GM12872 (cell line): ENCODE results near the gene GBF1.

Experiments
- TF ChIP-seq, protein P1 (sequence below): IDR thresholded peaks from 3 replicates; pipeline ENCODE4 v1.5.1; 2011; ENCODE audit warnings: low read depth, mild to moderate bottlenecking, low read length, moderate library complexity; ENCODE audit not compliant: insufficient read depth

Gene GBF1

GRCh38 chr10:102382871-102383270 is 137.5 kb downstream of the GBF1 start:
- TF ChIP-seq, protein P1, sequence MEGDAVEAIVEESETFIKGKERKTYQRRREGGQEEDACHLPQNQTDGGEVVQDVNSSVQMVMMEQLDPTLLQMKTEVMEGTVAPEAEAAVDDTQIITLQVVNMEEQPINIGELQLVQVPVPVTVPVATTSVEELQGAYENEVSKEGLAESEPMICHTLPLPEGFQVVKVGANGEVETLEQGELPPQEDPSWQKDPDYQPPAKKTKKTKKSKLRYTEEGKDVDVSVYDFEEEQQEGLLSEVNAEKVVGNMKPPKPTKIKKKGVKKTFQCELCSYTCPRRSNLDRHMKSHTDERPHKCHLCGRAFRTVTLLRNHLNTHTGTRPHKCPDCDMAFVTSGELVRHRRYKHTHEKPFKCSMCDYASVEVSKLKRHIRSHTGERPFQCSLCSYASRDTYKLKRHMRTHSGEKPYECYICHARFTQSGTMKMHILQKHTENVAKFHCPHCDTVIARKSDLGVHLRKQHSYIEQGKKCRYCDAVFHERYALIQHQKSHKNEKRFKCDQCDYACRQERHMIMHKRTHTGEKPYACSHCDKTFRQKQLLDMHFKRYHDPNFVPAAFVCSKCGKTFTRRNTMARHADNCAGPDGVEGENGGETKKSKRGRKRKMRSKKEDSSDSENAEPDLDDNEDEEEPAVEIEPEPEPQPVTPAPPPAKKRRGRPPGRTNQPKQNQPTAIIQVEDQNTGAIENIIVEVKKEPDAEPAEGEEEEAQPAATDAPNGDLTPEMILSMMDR: no peak

DNA sequence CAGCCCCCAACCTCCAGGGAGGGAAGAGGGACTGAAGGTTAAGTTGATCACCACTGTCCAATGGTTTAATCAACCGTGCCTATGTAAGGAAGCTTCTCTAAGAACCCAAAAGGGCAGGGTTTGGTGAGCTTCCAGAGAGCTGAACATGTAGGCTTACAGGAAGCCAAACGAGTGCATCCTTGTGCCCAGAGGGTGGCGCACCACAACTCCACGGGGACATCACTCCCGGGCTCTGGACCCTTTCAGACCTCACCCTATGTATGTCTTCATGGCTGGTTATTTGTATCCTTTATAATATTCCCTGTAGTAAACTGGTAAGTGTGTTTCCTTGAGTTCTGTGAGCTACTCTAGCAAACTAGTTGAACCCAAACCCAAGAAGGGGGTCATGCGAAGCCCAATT is 138.7 kb downstream of the GBF1 start:
- TF ChIP-seq, protein P1: peak; percentile 32; the same call in 2 of the 3 replicates

DNA sequence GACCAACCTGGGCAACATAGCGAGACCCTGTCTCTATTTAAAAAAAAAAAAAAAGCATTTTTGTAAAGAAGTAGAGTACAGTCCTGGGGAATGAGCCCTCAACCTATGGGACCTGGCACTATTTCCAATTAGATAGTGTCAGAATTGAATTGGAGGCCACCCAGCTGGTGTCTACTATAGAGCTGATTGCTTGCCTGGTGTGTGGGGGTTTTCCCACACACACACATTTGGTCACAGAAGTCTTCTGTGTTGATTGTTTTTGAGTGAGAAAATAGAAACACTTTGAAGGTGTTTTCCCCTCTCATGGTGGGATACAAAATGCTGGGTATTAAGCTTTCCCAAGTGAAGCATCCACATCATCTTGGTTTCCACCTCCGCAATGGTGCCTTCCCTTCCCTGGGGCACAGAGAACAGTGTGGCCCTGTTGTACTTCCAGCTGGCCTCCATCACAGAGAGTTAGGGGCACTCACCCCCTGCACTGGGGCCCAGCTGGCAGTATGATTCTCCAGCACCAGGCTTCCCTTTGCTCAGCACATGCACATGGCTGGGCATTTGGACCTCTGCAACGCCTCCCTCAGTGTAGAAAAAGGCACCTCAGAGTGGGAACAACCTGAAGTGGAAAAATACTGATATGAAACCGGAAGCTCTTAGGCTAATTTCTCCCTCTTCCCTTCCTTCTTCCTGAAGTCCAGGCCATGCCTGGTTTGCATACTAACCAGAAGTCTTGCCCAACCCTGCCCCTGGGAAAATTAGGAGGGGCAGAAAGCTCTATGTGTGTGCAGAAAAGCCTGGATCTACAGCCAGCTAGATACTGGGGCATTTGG is 139.5 kb downstream of the GBF1 start:
- TF ChIP-seq, protein P1: no peak

GRCh38 chr10:102389894-102390293 is 144.6 kb downstream of the GBF1 start:
- TF ChIP-seq, protein P1: no peak

- TF ChIP-seq, protein P1: no peak
Measured at GRCh38 chr10:102392306-102392705, 147.0 kb downstream of the GBF1 start.

DNA sequence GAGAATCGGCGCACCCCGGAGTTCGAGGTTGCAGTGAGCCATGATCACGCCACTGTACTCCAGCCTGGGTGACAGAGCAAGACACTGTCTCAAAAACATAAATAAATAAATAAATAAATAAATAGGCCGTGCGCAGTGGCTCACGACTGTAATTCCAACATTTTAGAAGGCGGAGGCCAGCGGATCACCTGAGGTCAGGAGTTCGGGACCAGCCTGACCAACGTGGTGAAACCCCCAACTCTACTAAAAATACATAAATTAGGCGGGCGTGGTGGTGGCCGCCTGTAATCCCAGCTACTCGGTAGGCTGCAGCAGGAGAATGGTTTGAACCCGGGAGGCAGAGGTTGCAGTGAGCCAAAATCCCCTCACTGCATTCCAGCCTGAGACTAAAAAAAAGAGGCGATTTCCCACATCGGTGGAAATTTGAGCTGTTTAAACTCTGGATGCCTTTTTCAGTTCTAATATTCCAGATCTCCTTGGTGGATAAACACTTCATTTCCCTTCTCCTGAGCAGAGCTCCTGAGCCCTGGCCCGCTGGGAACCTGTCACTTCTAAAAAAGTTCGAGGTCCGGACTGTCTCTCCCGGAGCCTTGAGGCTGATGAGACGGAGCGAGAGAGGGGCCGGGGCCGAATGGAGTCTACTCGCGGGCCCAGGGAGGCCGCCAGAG is 148.2 kb downstream of the GBF1 start:
- TF ChIP-seq, protein P1: no peak

DNA sequence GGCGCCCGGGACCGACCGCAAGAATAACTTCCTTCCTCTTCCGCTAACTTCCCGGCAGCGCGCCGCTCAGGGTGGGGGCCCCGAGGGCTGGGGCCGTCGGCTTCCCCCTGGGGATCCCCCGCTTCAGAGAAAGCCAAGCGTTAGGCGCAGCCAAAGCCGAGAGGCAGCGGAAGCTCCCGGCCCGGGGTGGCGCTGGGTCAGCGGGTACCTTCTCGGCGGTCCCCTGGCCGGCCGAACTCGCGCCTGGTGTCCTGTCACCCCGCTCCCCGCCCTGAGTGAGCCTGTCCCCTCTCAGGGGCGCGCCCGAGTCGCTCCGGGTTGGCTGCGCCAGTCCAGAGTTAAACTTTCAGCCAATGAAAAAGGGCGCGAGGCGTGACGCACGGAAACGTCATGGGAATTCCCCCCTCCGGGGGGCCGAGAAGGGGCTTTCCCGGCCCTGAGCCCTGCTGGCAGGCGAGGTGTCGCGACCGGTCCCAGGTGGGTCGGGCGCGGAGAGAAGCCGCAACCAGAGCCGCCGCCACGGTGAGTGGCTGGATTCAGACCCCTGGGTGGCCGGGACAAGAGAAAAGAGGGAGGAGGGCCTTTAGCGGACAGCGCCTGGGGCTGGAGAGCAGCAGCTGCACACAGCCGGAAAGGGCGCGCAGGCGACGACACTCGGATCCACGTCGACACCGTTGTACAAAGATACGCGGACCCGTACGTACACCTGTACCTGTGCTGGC is 148.9 kb downstream of the GBF1 start:
- TF ChIP-seq, protein P1: peak; percentile 84
